Measurements from ENCODE around the gene HADH.

GRCh38 chr4:108031427-108032083 is 41.9 kb downstream of the HADH start:
- TF ChIP-seq CTCF (IDR thresholded peaks at IDR 0.05) (no peak), POLR2A (IDR thresholded peaks at IDR 0.05) (no peak)

Measured in heart left ventricle (tissue), 13 donors.